ENCODE results near the gene CES2. TPM values are rescaled to one million over a fixed set of nuclear protein-coding genes. Genes with fewer than 3 reads are reported as not detected.

Gene CES2
- total and polyA plus RNA-seq, 10 of the 15 experiments (the other 5 are each of a cell fraction or from before 2014, with no cell fraction given): 1.6 to 33.7 (median 21.0) TPM

GRCh38 chr16:66911112-66911511, 24.2 kb upstream of the CES2 start (continued):
- TF ChIP-seq KDM1A (IDR thresholded peaks at IDR 0.05; ENCODE audit: borderline replicate concordance): no peak
- no peak for TF ChIP-seq ASH2L (IDR thresholded peaks at IDR 0.05; ENCODE audit: borderline replicate concordance, low read depth)
- TF ChIP-seq IKZF2 (IDR thresholded peaks at IDR 0.05): no peak
- TF ChIP-seq TCF7 (IDR thresholded peaks at IDR 0.05; ENCODE audit: borderline replicate concordance): no peak

- no peak overlapping the region for H3K27ac ChIP-seq (ENCODE audit: control insufficient read depth, insufficient read depth)
- WGBS (ENCODE audit: insufficient coverage, insufficient replicate concordance, low lambda C conversion rate, missing lambda C conversion rate): 27% methylated on average over 8 of the region's 8 CpGs
- RAD21 ChIA-PET (ENCODE audit: unreplicated experiment): interaction anchor here (0.5 kb wide), 1 partner anchor 38 kb away, joined by 4 read pairs; no protein-coding TSS in a partner anchor
- no peaks in the 10 kb centered on the region for H3K9me3 ChIP-seq (replicated peaks; ENCODE audit: control insufficient read depth, insufficient read depth, low read length)
- H4K20me1 ChIP-seq (ENCODE audit: control insufficient read depth, insufficient read depth): no peaks in the 10 kb centered on the region
- no peak for TF ChIP-seq PML (IDR thresholded peaks at IDR 0.05; ENCODE audit: low read length)
- no peak for TF ChIP-seq YY1 (IDR thresholded peaks at IDR 0.05; ENCODE audit: low read depth, low read length)
- TF ChIP-seq, protein P1, sequence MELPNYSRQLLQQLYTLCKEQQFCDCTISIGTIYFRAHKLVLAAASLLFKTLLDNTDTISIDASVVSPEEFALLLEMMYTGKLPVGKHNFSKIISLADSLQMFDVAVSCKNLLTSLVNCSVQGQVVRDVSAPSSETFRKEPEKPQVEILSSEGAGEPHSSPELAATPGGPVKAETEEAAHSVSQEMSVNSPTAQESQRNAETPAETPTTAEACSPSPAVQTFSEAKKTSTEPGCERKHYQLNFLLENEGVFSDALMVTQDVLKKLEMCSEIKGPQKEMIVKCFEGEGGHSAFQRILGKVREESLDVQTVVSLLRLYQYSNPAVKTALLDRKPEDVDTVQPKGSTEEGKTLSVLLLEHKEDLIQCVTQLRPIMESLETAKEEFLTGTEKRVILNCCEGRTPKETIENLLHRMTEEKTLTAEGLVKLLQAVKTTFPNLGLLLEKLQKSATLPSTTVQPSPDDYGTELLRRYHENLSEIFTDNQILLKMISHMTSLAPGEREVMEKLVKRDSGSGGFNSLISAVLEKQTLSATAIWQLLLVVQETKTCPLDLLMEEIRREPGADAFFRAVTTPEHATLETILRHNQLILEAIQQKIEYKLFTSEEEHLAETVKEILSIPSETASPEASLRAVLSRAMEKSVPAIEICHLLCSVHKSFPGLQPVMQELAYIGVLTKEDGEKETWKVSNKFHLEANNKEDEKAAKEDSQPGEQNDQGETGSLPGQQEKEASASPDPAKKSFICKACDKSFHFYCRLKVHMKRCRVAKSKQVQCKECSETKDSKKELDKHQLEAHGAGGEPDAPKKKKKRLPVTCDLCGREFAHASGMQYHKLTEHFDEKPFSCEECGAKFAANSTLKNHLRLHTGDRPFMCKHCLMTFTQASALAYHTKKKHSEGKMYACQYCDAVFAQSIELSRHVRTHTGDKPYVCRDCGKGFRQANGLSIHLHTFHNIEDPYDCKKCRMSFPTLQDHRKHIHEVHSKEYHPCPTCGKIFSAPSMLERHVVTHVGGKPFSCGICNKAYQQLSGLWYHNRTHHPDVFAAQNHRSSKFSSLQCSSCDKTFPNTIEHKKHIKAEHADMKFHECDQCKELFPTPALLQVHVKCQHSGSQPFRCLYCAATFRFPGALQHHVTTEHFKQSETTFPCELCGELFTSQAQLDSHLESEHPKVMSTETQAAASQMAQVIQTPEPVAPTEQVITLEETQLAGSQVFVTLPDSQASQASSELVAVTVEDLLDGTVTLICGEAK (IDR thresholded peaks at IDR 0.05; ENCODE audit: borderline replicate concordance): no peak
- TF ChIP-seq, protein P2, sequence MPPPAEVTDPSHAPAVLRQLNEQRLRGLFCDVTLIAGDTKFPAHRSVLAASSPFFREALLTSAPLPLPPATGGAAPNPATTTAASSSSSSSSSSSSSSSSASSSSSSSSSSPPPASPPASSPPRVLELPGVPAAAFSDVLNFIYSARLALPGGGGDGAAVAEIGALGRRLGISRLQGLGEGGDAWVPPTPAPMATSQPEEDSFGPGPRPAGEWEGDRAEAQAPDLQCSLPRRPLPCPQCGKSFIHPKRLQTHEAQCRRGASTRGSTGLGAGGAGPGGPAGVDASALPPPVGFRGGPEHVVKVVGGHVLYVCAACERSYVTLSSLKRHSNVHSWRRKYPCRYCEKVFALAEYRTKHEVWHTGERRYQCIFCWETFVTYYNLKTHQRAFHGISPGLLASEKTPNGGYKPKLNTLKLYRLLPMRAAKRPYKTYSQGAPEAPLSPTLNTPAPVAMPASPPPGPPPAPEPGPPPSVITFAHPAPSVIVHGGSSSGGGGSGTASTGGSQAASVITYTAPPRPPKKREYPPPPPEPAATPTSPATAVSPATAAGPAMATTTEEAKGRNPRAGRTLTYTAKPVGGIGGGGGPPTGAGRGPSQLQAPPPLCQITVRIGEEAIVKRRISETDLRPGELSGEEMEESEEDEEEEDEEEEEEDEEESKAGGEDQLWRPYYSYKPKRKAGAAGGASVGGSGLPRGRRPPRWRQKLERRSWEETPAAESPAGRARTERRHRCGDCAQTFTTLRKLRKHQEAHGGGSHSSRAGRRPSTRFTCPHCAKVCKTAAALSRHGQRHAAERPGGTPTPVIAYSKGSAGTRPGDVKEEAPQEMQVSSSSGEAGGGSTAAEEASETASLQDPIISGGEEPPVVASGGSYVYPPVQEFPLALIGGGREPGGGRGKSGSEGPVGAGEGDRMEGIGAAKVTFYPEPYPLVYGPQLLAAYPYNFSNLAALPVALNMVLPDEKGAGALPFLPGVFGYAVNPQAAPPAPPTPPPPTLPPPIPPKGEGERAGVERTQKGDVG (CRISPR knock-in tag; IDR thresholded peaks at IDR 0.05): no peak
- TF ChIP-seq FOS (IDR thresholded peaks at IDR 0.05; ENCODE audit: borderline replicate concordance, extremely low read depth, insufficient read length): no peak
- TF ChIP-seq ZNF384 (IDR thresholded peaks at IDR 0.05; ENCODE audit: borderline replicate concordance, low read depth, low read length): no peak
- no peak for TF ChIP-seq RAD51 (IDR thresholded peaks at IDR 0.05)
- SMC1A ChIA-PET (ENCODE audit: uncharacterized antibody, unreplicated experiment): no interaction called here
- H3K36me3 ChIP-seq (ENCODE audit: control insufficient read depth in 2 of 2, insufficient read depth in 2 of 2, low read length in 1 of 2): no peaks in the 10 kb centered on the region
- intact Hi-C loops (cut with micrococcal nuclease; ENCODE audit: unreplicated experiment) (no loop called here), in situ Hi-C loops (cut with MboI) (no loop called here)
- POLR2A ChIA-PET: no interaction called here
- H3K4me2 ChIP-seq (ENCODE audit: control insufficient read depth, insufficient read depth): no peak overlapping the region
- no peak overlapping the region for H3K9ac ChIP-seq (ENCODE audit: control insufficient read depth, insufficient read depth, low read length)
- no peaks in the 10 kb centered on the region for H3K4me1 ChIP-seq (ENCODE audit: control insufficient read depth, insufficient read depth, low read length)
- FAIRE-seq: no peak
- H3K4me3 ChIP-seq: no peak overlapping the region
- ATAC-seq: no peak
- DNase-seq (ENCODE audit: low read depth, low spot score): no peak
- H2AFZ ChIP-seq (ENCODE audit: control insufficient read depth, low read depth, low read length): no peak overlapping the region
- H3K27me3 ChIP-seq (replicated peaks in 1 of 2; ENCODE audit: control insufficient read depth in 2 of 2, insufficient read depth in 2 of 2, low read length in 1 of 2): no peaks in the 10 kb centered on the region; a peak in 2 of 4 replicates
- no peaks in the 10 kb centered on the region for H3K79me2 ChIP-seq (ENCODE audit: control insufficient read depth, insufficient read depth, low read length)
- no TSS peak for BruUV-seq (replicated peaks)
- CTCF ChIA-PET: interaction anchor here (2.2 kb wide), 1 partner anchor 14 kb away, joined by 7 read pairs; the partner anchor contains the start of gene RRAD
Observed at GRCh38 chr16:66911801-66912200, 23.5 kb upstream of the CES2 start.
